GM23338 (cell line): ENCODE measurements around the gene DIS3L. TPM values are rescaled to one million over a fixed set of nuclear protein-coding genes. Genes with fewer than 3 reads are reported as not detected.

ENCODE experiments used
- ATAC-seq: fragments of 200-7000 bp; cut with Tn5 transposase; 3 replicates; pipeline ENCODE4 v1.9.1; 2020
- DNase-seq: peaks from one replicate; pipeline ENCODE4 v3.0.0-alpha.2; 2015; ENCODE audit warnings: low spot score
- H2AFZ ChIP-seq: fragments of 200-600 bp; sonication (generic); 2 replicates; pipeline ENCODE4 v1.8.0; 2016; ENCODE audit warnings: antibody characterized with exemption, mild to moderate bottlenecking, moderate library complexity
- H3F3A ChIP-seq: fragments of 200-600 bp; sonication (generic); replicated peaks from 2 replicates; pipeline ENCODE4 v1.8.0; 2017; ENCODE audit warnings: antibody characterized with exemption, mixed run types, low read depth
- H3K27ac ChIP-seq: fragments of 200-600 bp; sonication (generic); 2 replicates; pipeline ENCODE4 v1.6.1; 2016; ENCODE audit warnings: low read depth
- H3K27me3 ChIP-seq: fragments of 200-600 bp; sonication (generic); 2 replicates; pipeline ENCODE4 v1.8.0; 2016; ENCODE audit warnings: mild to moderate bottlenecking, mixed run types, moderate library complexity; ENCODE audit not compliant: insufficient read depth
- H3K36me3 ChIP-seq: fragments of 200-600 bp; sonication (generic); 2 replicates; pipeline ENCODE4 v1.8.0; 2016; ENCODE audit warnings: mild to moderate bottlenecking; ENCODE audit not compliant: insufficient read depth
- H3K4me1 ChIP-seq: fragments of 200-600 bp; sonication (generic); 2 replicates; pipeline ENCODE4 v1.8.0; 2016; ENCODE audit warnings: mild to moderate bottlenecking, moderate library complexity; ENCODE audit not compliant: insufficient read depth
- H3K4me2 ChIP-seq: fragments of 200-600 bp; sonication (generic); 2 replicates; pipeline ENCODE4 v1.7.1; 2017; ENCODE audit warnings: mixed run types
- H3K4me3 ChIP-seq: fragments of 200-600 bp; sonication (generic); 2 replicates; pipeline ENCODE4 v1.6.1; 2016; ENCODE audit warnings: mixed run types
- H3K79me2 ChIP-seq: fragments of 200-600 bp; sonication (generic); replicated peaks from 2 replicates; pipeline ENCODE4 v1.8.0; 2017; ENCODE audit warnings: mild to moderate bottlenecking; ENCODE audit not compliant: insufficient read depth
- H3K9me2 ChIP-seq: fragments of 200-600 bp; sonication (generic); 2 replicates; pipeline ENCODE4 v1.8.0; 2017; ENCODE audit not compliant: insufficient read depth
- H4K20me1 ChIP-seq: fragments of 200-600 bp; sonication (generic); replicated peaks from 2 replicates; pipeline ENCODE4 v1.8.0; 2017; ENCODE audit warnings: mild to moderate bottlenecking; ENCODE audit not compliant: insufficient read depth
- H3K27ac Mint-ChIP-seq: 2 replicates; pipeline ENCODE4 v1.8.0; 2020; ENCODE audit warnings: inconsistent platforms, mild to moderate bottlenecking, moderate library complexity, mixed read lengths
- H3K27me3 Mint-ChIP-seq: 3 replicates; pipeline ENCODE4 v1.8.0; 2022; ENCODE audit warnings: low read depth, mild to moderate bottlenecking, moderate library complexity, mixed read lengths, inconsistent platforms; ENCODE audit not compliant: insufficient read depth, poor library complexity
- H3K36me3 Mint-ChIP-seq: 3 replicates; pipeline ENCODE4 v1.8.0; 2021; ENCODE audit warnings: low read depth, mild to moderate bottlenecking, inconsistent platforms, moderate library complexity, mixed read lengths
- H3K4me1 Mint-ChIP-seq: 3 replicates; pipeline ENCODE4 v1.8.0; 2020; ENCODE audit warnings: mild to moderate bottlenecking, inconsistent platforms, mixed read lengths
- H3K4me3 Mint-ChIP-seq: 3 replicates; pipeline ENCODE4 v1.8.0; 2021; ENCODE audit warnings: moderate library complexity, mild to moderate bottlenecking, inconsistent platforms, mixed read lengths
- H3K9me3 Mint-ChIP-seq: 3 replicates; pipeline ENCODE4 v1.8.0; 2020; ENCODE audit warnings: moderate library complexity, mild to moderate bottlenecking, inconsistent platforms, mixed read lengths
- CREB1 ChIP-seq: fragments of 250-450 bp; sonication (Bioruptor Pico); IDR thresholded peaks from 2 replicates; pipeline ENCODE4 v1.5.0; 2020; ENCODE audit warnings: low read depth, mild to moderate bottlenecking, moderate library complexity
- CTCF ChIP-seq, 2 experiments: fragments of 200-600 bp in 1 of 2; sonication (generic) in 1 of 2; conservative IDR thresholded peaks; 2 replicates each; pipeline versions ENCODE4 v1.5.1 to v1.6.1; 2016 to 2017; ENCODE audit warnings: antibody characterized with exemption in 2 of 2, low read depth in 2 of 2, mild to moderate bottlenecking in 2 of 2, moderate library complexity in 1 of 2
- ETS1 ChIP-seq: IDR thresholded peaks from 2 replicates; pipeline ENCODE4 v1.6.1; 2016; ENCODE audit warnings: antibody characterized with exemption
- EZH2phosphoT487 ChIP-seq: fragments of 200-600 bp; sonication (generic); IDR thresholded peaks from one replicate; pipeline ENCODE4 v1.8.1; 2018; ENCODE audit warnings: antibody characterized with exemption; ENCODE audit not compliant: unreplicated experiment
- NANOG ChIP-seq: IDR thresholded peaks from 2 replicates; pipeline ENCODE4 v1.6.1; 2016; ENCODE audit warnings: antibody characterized with exemption, borderline replicate concordance
- STAT1 ChIP-seq: IDR thresholded peaks from one replicate; pipeline ENCODE4 v1.6.1; 2016; ENCODE audit warnings: antibody characterized with exemption; ENCODE audit not compliant: unreplicated experiment
- ZNF114 ChIP-seq: fragments of 250-450 bp; sonication (Bioruptor Pico); IDR thresholded peaks from 2 replicates; pipeline ENCODE4 v1.5.0; 2020; ENCODE audit warnings: mild to moderate bottlenecking, moderate library complexity
- ZNF331 ChIP-seq: fragments of 250-450 bp; sonication (Bioruptor Pico); IDR thresholded peaks from 2 replicates; pipeline ENCODE4 v1.5.0; 2020; ENCODE audit warnings: low read depth, mild to moderate bottlenecking, moderate library complexity
- ZNF462 ChIP-seq: fragments of 250-450 bp; sonication (Bioruptor Pico); IDR thresholded peaks from 2 replicates; pipeline ENCODE4 v1.5.0; 2020; ENCODE audit warnings: mild to moderate bottlenecking, moderate library complexity
- polyA plus RNA-seq: library from polyadenylated mRNA; unstranded; fragments of >200 nt; fragmentation: Nextera tagmentation; extraction: Ambion mirVana; gene quantifications from 2 replicates; pipeline ENCODE4 v1.2.1, GENCODE V29; 2016
- total RNA-seq: library from RNA; depleted of rRNA; stranded (reverse); fragments of >200 nt; shearing (Covaris generic); gene quantifications from 2 replicates; pipeline ENCODE4 v1.2.3, GENCODE V29; 2014

The DIS3L gene
- total and polyA plus RNA-seq, 2 experiments from 2014 or later, result 8.9 to 21.8 TPM

DNA sequence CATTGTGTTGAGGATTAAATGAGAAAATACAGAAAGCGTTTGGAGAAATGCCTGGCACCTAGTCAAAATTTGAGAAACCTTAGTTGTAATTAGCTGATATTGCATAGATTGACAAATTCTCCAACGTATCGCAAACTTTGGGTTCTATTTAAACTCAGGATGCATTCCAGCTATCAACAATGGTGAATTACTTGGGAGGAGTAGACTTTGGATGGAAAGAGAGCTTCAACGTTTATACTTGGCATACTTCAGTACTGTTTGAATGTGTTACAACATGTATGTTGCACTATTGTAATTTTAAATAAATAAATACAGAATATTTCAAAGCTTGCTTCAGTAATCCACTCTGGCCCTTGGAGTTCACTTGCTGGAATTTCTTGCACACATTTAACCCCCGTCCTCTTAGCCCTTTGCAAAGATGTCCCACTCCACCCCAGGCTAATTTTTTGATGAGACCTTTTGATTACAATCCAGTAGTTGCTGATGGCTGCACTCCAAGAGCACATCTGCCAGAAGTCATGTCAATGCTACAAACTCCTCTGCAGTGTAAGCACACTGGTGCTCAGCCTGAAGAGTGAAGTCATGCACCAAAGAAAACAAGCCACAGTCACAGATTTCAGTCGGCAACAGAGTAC, 4.7 kb upstream of the DIS3L start:
- Histone ChIP-seq H3F3A (no peaks in the 10 kb centered on the region), H3K4me1 (no peaks in the 10 kb centered on the region; the same call in 1 of the 2 replicates), H2AFZ (no peak overlapping the region), H3K9me2 (no peaks in the 10 kb centered on the region), H3K4me2 (no peak overlapping the region), H4K20me1 (no peaks in the 10 kb centered on the region), H3K4me3 (no peak overlapping the region), H3K27ac (no peak overlapping the region), H3K36me3 (no peaks in the 10 kb centered on the region), H3K27me3 (no peaks in the 10 kb centered on the region), H3K79me2 (no peaks in the 10 kb centered on the region)
- DNase-seq (no peak), ATAC-seq (no peak)
- no peaks in the 10 kb centered on the region for H3K36me3 Mint-ChIP-seq
- no peak overlapping the region for H3K27ac Mint-ChIP-seq
- H3K9me3 Mint-ChIP-seq, result no peaks in the 10 kb centered on the region
- H3K27me3 Mint-ChIP-seq, result peaks cover 2% of the 10 kb centered on the region
- peaks cover 14% of the 10 kb centered on the region for H3K4me1 Mint-ChIP-seq
- no peak overlapping the region for H3K4me3 Mint-ChIP-seq
- no peak for TF ChIP-seq CREB1 (CRISPR knock-in tag)
- no peak for TF ChIP-seq CTCF (conservative IDR thresholded peaks at IDR 0.05; ENCODE audit: low read depth in 2 of 2)
- TF ChIP-seq ZNF331 (CRISPR knock-in tag), result no peak
- TF ChIP-seq NANOG, result no peak
- TF ChIP-seq ZNF114 (CRISPR knock-in tag), result no peak
- no peak for TF ChIP-seq ZNF462 (CRISPR knock-in tag)
- no peak for TF ChIP-seq EZH2phosphoT487
- TF ChIP-seq ETS1, result no peak
- TF ChIP-seq STAT1, result no peak
